GM10266 (cell line): ENCODE measurements around the gene NDFIP2.
A peak's percentile ranks its signal among the peaks of the same experiment; 100 is the strongest.

Source experiments
- DNase-seq: peaks from one replicate; pipeline ENCODE4 v3.0.0; 2012; ENCODE audit errors: extremely low spot score
- TF ChIP-seq, protein P1 (sequence below): IDR thresholded peaks from 2 replicates; pipeline ENCODE4 v1.5.1; 2012; ENCODE audit warnings: mild to moderate bottlenecking, low read depth; ENCODE audit not compliant: control insufficient read depth, insufficient read depth; ENCODE audit errors: missing control alignments

NDFIP2 gene

DNA sequence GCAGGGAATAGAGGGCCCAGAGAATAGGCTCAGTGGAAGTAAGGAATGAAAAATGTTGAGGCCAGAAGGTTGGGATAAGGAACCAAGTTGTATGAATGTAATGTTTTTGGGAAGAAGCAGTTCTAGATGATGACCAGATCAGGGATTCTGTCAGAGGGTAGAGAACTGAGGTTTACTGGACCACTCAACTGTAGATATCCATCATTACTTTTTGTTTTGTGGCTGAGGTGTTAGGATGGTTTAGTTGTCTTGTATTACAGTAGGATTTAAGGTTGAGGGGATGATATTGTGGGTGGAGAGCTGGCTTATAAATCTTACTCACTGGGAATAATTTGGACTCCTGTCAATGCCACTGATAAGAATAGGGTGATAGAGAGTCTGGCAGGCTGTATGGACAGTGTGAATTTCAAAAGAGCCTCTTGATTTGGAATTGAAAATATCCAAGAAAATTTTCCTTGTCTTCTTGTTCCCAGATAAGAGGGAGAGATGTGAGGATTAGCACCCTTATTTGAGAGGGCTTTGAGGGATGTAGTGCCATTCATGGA, 22.6 kb downstream of the NDFIP2 start:
- no peak for DNase-seq
- TF ChIP-seq, protein P1, sequence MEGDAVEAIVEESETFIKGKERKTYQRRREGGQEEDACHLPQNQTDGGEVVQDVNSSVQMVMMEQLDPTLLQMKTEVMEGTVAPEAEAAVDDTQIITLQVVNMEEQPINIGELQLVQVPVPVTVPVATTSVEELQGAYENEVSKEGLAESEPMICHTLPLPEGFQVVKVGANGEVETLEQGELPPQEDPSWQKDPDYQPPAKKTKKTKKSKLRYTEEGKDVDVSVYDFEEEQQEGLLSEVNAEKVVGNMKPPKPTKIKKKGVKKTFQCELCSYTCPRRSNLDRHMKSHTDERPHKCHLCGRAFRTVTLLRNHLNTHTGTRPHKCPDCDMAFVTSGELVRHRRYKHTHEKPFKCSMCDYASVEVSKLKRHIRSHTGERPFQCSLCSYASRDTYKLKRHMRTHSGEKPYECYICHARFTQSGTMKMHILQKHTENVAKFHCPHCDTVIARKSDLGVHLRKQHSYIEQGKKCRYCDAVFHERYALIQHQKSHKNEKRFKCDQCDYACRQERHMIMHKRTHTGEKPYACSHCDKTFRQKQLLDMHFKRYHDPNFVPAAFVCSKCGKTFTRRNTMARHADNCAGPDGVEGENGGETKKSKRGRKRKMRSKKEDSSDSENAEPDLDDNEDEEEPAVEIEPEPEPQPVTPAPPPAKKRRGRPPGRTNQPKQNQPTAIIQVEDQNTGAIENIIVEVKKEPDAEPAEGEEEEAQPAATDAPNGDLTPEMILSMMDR, result no peak

DNA sequence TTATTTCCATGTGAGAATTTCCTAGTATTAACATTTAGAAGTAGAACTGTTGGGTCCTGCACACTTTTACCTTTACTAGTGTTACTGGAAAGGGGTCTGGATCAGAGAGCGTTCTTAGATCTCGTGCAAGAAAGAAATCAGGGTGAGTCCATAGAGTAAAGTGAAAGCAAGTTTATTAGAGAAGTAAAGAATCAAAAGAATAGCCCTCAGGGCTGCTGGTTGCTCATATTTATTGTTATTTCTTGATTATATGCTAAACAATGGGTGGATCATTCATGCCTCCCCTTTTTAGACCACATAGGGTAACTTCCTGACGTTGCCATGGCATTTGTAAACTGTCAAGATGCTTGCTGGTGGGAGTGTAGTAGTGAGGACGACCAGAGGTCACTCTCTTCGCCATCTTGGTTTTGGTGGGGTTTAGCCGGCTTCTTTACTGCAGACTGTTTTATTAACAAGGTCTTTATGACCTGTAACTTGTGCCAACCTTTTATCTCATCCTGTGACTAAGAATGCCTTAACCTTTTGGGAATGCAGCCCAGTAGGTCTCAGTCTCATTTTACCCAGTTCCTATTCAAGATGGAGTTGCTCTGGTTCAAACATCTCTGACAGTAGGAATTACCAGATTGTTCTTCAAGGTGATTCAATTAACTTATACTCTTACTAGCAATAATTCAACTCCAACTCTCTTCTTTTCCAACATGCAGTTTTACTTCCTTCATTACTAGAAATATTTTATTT, 27.4 kb downstream of the NDFIP2 start:
- no peak for DNase-seq
- TF ChIP-seq, protein P1, result no peak

DNA sequence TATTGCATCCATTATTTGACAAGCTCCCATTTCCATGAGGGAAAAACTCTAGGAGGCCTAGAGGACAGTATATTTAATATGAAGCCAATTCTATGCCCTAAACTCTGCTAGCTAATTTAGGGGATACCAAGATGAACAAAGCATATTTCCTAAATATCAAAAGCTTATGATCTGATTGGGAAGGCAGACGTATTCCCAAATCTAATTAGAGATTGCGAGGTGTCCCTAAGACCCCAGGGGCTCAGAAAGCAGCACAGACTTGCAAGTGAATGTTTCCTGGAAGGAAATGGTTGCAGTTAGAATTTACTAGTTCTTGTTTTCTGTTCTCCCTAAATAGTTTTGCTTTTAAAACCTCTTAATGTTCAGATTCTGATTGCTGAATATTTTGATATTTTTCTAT, 30.7 kb downstream of the NDFIP2 start:
- TF ChIP-seq, protein P1, result no peak
- DNase-seq, result no peak

DNA sequence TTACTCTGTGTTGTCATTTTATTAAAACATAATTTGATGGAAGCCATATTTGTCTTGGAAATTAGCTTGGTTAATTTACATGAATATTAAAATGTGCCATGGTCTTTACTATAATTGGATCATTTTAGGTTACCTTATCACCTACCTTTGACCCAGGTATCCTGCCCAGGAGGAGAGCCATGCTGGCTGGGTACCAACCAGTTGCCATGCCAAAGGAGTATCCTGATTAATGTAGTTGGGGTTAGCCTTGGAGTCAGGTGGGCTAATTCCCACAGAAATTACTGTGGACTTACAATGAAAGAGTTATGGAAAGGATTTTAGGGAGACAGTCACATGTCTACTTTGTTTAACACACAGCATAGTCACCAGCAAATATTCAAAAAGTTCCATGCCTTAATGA, 32.0 kb downstream of the NDFIP2 start:
- TF ChIP-seq, protein P1, result no peak
- DNase-seq, result no peak

DNA sequence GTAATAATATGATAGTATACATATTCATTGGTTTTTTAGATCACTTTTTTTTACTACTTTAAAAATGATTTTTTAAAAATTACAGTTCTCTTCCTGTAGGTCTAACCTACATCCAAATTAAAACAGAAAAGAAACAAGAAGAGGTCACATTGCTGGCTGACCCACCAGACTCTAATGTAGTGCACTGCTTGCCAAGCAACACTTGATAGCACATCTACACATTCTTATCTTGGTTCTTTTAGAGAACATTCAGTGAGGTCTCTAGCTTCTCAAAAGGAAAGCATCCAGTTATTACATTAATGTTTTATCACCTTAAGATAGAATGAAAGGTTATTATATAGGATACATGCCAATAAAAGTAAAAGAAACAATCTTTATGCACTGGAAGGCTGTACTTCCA, 35.6 kb downstream of the NDFIP2 start:
- DNase-seq, result no peak
- TF ChIP-seq, protein P1, result no peak

DNA sequence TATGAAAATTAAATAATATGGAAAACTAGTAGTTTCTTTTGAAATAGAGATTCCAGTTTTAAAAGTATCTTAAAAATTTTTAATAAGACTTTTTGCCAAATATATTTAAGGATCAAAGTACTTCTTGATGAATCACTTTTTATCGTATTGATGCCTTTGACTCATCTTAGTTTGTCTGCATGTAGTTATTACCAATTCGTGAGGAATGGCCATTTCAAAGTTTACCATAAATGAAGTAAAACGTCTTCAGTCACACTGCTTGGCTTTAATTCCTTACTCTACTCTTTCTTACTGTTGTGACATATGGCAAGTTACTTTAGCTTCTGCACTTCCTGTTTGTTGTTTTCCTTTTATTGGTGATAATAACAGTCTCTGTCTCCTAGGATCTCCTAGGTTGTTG, 38.3 kb downstream of the NDFIP2 start:
- TF ChIP-seq, protein P1, result no peak
- DNase-seq, result no peak

DNA sequence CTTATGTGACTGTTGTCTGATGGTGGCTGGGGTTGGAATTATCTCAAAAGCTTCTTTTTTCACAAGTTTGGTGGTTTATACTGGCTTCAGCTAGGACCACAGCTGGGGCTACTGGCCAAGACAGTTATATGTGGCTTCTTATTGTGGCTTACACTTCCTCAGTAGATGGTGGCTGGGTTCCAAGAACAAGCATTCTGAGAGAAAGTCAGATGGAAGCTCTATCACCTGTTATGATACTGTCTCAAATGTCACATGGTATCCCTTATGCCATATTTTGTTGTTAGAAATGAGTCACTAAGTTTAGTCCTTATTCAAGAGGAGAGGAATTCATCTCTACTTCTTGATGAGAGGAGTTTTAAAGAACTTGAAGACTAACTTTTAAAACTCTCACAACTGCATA, 41.6 kb downstream of the NDFIP2 start:
- TF ChIP-seq, protein P1, result no peak
- peak; percentile 41 for DNase-seq
